ENCODE data around the gene SLC2A9.
"Not testable (repeated sequence)": the region's sequence is repeated elsewhere in the genome, so short reads cannot be mapped to it uniquely, and the experiment has no call there.

GRCh38 chr4:9981899-9982298 lies 39.4 kb downstream of the SLC2A9 start:
- TF ChIP-seq, protein P1, sequence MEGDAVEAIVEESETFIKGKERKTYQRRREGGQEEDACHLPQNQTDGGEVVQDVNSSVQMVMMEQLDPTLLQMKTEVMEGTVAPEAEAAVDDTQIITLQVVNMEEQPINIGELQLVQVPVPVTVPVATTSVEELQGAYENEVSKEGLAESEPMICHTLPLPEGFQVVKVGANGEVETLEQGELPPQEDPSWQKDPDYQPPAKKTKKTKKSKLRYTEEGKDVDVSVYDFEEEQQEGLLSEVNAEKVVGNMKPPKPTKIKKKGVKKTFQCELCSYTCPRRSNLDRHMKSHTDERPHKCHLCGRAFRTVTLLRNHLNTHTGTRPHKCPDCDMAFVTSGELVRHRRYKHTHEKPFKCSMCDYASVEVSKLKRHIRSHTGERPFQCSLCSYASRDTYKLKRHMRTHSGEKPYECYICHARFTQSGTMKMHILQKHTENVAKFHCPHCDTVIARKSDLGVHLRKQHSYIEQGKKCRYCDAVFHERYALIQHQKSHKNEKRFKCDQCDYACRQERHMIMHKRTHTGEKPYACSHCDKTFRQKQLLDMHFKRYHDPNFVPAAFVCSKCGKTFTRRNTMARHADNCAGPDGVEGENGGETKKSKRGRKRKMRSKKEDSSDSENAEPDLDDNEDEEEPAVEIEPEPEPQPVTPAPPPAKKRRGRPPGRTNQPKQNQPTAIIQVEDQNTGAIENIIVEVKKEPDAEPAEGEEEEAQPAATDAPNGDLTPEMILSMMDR (IDR thresholded peaks at IDR 0.05; ENCODE audit: insufficient read depth, low read length, poor library complexity, severe bottlenecking): not testable (repeated sequence)
- not testable (repeated sequence) for TF ChIP-seq EZH2phosphoT487 (conservative IDR thresholded peaks at IDR 0.05; ENCODE audit: low read length)

Measured in SU-DHL-6 (cell line).